CD14-positive monocyte (primary cell): ENCODE measurements around the gene C12orf75. TPM values are rescaled to one million over a fixed set of nuclear protein-coding genes. Genes with fewer than 3 reads are reported as not detected.
"Not testable (repeated sequence)": the region's sequence is repeated elsewhere in the genome, so short reads cannot be mapped to it uniquely, and the experiment has no call there.

Experiments
- DNase-seq, 3 donors: peaks; one replicate each; pipeline ENCODE4 v3.0.0-alpha.2; 2011 to 2022
- H2AFZ ChIP-seq: 2 replicates; pipeline ENCODE4 v1.6.0; 2012; ENCODE audit warnings: mild to moderate bottlenecking, low read depth, low read length, inconsistent platforms; ENCODE audit not compliant: insufficient read depth, poor library complexity, severe bottlenecking
- H3K27ac ChIP-seq, 2 donors: 1 replicate in 1 of 2; 2 replicates in 1 of 2; pipeline ENCODE4 v1.5.1; 2012 to 2013; ENCODE audit warnings: low read length in 2 of 2, control low read depth in 1 of 2, inconsistent platforms in 1 of 2, low read depth in 1 of 2, mild to moderate bottlenecking in 1 of 2
- H3K27me3 ChIP-seq, 2 donors: one replicate each; pipeline versions ENCODE4 v1.6.0 to v1.6.1; 2011 to 2013; ENCODE audit warnings: low read length in 2 of 2; ENCODE audit not compliant: control insufficient read depth in 2 of 2, insufficient read depth in 2 of 2
- H3K36me3 ChIP-seq, 2 donors: replicated peaks in 1 of 2; 1 replicate in 1 of 2; 2 replicates in 1 of 2; pipeline versions ENCODE4 v1.5.1 to v1.6.1; 2012 to 2013; ENCODE audit warnings: low read length in 2 of 2, control low read depth in 1 of 2, inconsistent platforms in 1 of 2, mild to moderate bottlenecking in 1 of 2; ENCODE audit not compliant: insufficient read depth in 2 of 2, control insufficient read depth in 1 of 2
- H3K4me1 ChIP-seq, 2 donors: 1 replicate in 1 of 2; 2 replicates in 1 of 2; pipeline versions ENCODE4 v1.5.1 to v1.6.1; 2012 to 2013; ENCODE audit warnings: low read length in 2 of 2, control low read depth in 1 of 2, inconsistent platforms in 1 of 2, mild to moderate bottlenecking in 1 of 2, moderate library complexity in 1 of 2; ENCODE audit not compliant: insufficient read depth in 2 of 2, control insufficient read depth in 1 of 2
- H3K4me2 ChIP-seq: replicated peaks from 2 replicates; pipeline ENCODE3; 2012; ENCODE audit warnings: low read length, moderate library complexity, mild to moderate bottlenecking; ENCODE audit not compliant: poor library complexity, severe bottlenecking; ENCODE audit errors: extremely low read depth
- H3K4me3 ChIP-seq, 3 experiments: fragments of 200-600 bp in 1 of 3; sonication (generic) in 1 of 3; replicated peaks in 1 of 3; 1 replicate in 2 of 3; 2 replicates in 1 of 3; pipeline ENCODE4 v1.5.1; 2011 to 2013; ENCODE audit warnings: low read length in 3 of 3, mild to moderate bottlenecking in 3 of 3, control low read depth in 2 of 3, low read depth in 2 of 3, inconsistent platforms in 1 of 3, moderate library complexity in 1 of 3
- H3K79me2 ChIP-seq: 2 replicates; pipeline ENCODE4 v1.6.0; 2012; ENCODE audit warnings: mild to moderate bottlenecking, control low read depth, inconsistent platforms, low read length, moderate library complexity; ENCODE audit not compliant: insufficient read depth
- H3K9ac ChIP-seq: 2 replicates; pipeline ENCODE4 v1.6.0; 2017; ENCODE audit warnings: low read length, mild to moderate bottlenecking; ENCODE audit not compliant: insufficient read depth, poor library complexity, severe bottlenecking
- H3K9me3 ChIP-seq, 2 donors: replicated peaks in 1 of 2; 1 replicate in 1 of 2; 2 replicates in 1 of 2; pipeline versions ENCODE4 v1.5.1 to v1.6.1; 2012 to 2013; ENCODE audit warnings: low read length in 2 of 2, control low read depth in 1 of 2; ENCODE audit not compliant: control insufficient read depth in 1 of 2, insufficient read depth in 1 of 2
- H4K20me1 ChIP-seq: 2 replicates; pipeline ENCODE4 v1.6.0; 2012; ENCODE audit warnings: mild to moderate bottlenecking, low read length, control low read depth, moderate library complexity; ENCODE audit not compliant: insufficient read depth
- H3K27ac Mint-ChIP-seq, 7 donors: one replicate each; pipeline ENCODE4 v1.8.0; 2020; ENCODE audit warnings: mild to moderate bottlenecking in 7 of 7, mixed read lengths in 7 of 7, moderate library complexity in 6 of 7, inconsistent platforms in 2 of 7
- H3K27me3 Mint-ChIP-seq, 3 donors: one replicate each; pipeline ENCODE4 v1.8.0; 2021 to 2022; ENCODE audit warnings: low read depth in 3 of 3, mild to moderate bottlenecking in 3 of 3, mixed read lengths in 3 of 3, moderate library complexity in 3 of 3, inconsistent platforms in 1 of 3
- H3K36me3 Mint-ChIP-seq, 2 donors: one replicate each; pipeline ENCODE4 v1.8.0; 2020; ENCODE audit warnings: mixed read lengths in 2 of 2, inconsistent platforms in 1 of 2, mild to moderate bottlenecking in 1 of 2
- H3K4me1 Mint-ChIP-seq: one replicate; pipeline ENCODE4 v1.8.0; 2020; ENCODE audit warnings: mild to moderate bottlenecking, mixed read lengths
- H3K4me3 Mint-ChIP-seq, 2 donors: one replicate each; pipeline ENCODE4 v1.8.0; 2020; ENCODE audit warnings: mild to moderate bottlenecking in 2 of 2, mixed read lengths in 2 of 2, moderate library complexity in 1 of 2
- H3K9me3 Mint-ChIP-seq, 7 donors: one replicate each; pipeline ENCODE4 v1.8.0; 2020 to 2022; ENCODE audit warnings: mixed read lengths in 7 of 7, mild to moderate bottlenecking in 6 of 7, moderate library complexity in 6 of 7, inconsistent platforms in 2 of 7
- WGBS: methylation state at CpG from one replicate; pipeline ENCODE4 v1.1.5; 2013; ENCODE audit warnings: missing lambda C conversion rate; ENCODE audit not compliant: insufficient coverage; 5-methylcytosine and 5-hydroxymethylcytosine counted together
- intact Hi-C, 2 donors: fragments of 100-400 bp; cut with micrococcal nuclease; formaldehyde crosslinking; loops; one replicate each; pipeline versions ENCODE4 v1.15.0 to v1.15.1; 2023
- polyA plus RNA-seq, 3 donors: library from polyadenylated mRNA; depleted of rRNA in 1 of 3; unstranded in 2 of 3; stranded (reverse) in 1 of 3; fragments of 300-500 nt in 2 of 3; fragments of >200 nt in 1 of 3; fragmentation: Illumina TruSeq in 2 of 3; gene quantifications; 1 replicate in 2 of 3; 2 replicates in 1 of 3; pipeline ENCODE4 v1.2.3, GENCODE V29; 2012 to 2021

The C12orf75 gene
- polyA plus RNA-seq, 3 donors = 0.45 to 0.73 (median 0.73) TPM

DNA sequence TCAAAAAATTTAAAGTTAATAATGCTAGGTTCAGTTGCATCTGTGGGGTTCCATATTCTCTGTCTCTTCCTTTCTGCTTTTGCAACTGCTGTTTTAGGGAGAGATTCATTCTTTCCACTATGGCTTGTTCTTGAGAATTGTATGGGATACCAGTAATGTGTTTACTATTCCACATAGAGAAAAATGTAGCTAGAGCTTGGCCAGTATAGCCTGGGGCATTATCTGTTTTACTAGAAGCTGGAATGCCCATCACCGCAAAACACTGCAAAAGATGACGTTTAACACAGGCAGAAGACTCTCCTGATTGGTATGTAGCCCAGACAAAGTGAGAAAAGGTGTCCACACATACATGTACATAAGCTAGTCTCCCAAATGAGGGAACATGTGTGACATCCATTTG lies 25.9 kb upstream of the C12orf75 start:
- H3K27ac ChIP-seq, H3K4me2 ChIP-seq, H3K27ac Mint-ChIP-seq, H3K4me3 ChIP-seq, H3K4me1 Mint-ChIP-seq, H3K4me1 ChIP-seq, H2AFZ ChIP-seq, H3K36me3 Mint-ChIP-seq, H3K9ac ChIP-seq, DNase-seq, H3K27me3 Mint-ChIP-seq, intact Hi-C loops, H3K4me3 Mint-ChIP-seq, H3K36me3 ChIP-seq, H3K27me3 ChIP-seq, H4K20me1 ChIP-seq, H3K79me2 ChIP-seq: not testable (repeated sequence)
- peaks cover 0 to 17% of the 10 kb centered on the region in 2 donors for H3K9me3 ChIP-seq
- peaks cover 18 to 31% (median 22%) of the 10 kb centered on the region in 7 donors for H3K9me3 Mint-ChIP-seq
- WGBS = no CpG with 5 or more reads among the region's 2 CpGs

GRCh38 chr12:105307601-105308314 lies 22.7 kb upstream of the C12orf75 start:
- peaks cover 6 to 17% (median 13%) of the 10 kb centered on the region in 7 donors for H3K9me3 Mint-ChIP-seq
- H4K20me1 ChIP-seq, H3K9me3 ChIP-seq, H3K36me3 Mint-ChIP-seq, H3K4me2 ChIP-seq, H3K36me3 ChIP-seq, H3K79me2 ChIP-seq, H3K27me3 ChIP-seq, H3K27ac ChIP-seq, H3K4me3 ChIP-seq, H3K27ac Mint-ChIP-seq, DNase-seq, H3K27me3 Mint-ChIP-seq, H3K4me1 Mint-ChIP-seq, intact Hi-C loops, H3K9ac ChIP-seq, H2AFZ ChIP-seq, H3K4me3 Mint-ChIP-seq, H3K4me1 ChIP-seq: not testable (repeated sequence)
- 0% methylated on average over 1 of the region's 6 CpGs for WGBS

GRCh38 chr12:105308839-105309238 lies 21.7 kb upstream of the C12orf75 start:
- no CpG with 5 or more reads among the region's 4 CpGs for WGBS
- H2AFZ ChIP-seq, H3K4me1 Mint-ChIP-seq, H3K27me3 ChIP-seq, DNase-seq, H3K4me2 ChIP-seq, H3K27me3 Mint-ChIP-seq, intact Hi-C loops, H4K20me1 ChIP-seq, H3K4me1 ChIP-seq, H3K36me3 Mint-ChIP-seq, H3K9ac ChIP-seq, H3K4me3 ChIP-seq, H3K36me3 ChIP-seq, H3K79me2 ChIP-seq, H3K9me3 ChIP-seq, H3K27ac Mint-ChIP-seq, H3K4me3 Mint-ChIP-seq, H3K27ac ChIP-seq: not testable (repeated sequence)
- peaks cover 10 to 20% (median 17%) of the 10 kb centered on the region in 7 donors for H3K9me3 Mint-ChIP-seq

DNA sequence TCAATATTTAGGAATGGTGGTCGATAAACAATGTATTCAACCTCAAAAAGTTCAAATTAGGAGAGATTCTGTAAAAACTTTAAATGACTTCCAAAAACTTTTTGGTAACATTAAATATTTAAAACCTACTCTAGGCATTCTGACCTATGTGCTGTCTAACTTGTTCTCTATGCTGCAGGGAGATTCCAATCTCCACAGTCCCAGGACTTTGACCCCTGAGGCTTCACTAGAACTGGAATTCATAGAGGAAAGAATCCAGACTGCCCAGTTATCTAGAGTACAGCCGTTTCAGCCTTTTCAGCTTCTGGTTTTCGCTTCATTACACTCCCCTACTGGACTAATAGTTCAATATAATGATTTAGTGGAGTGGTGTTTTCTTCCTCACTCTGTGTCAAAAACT lies 21.1 kb upstream of the C12orf75 start:
- H3K36me3 Mint-ChIP-seq, DNase-seq, H3K27me3 ChIP-seq, H3K4me2 ChIP-seq, H3K4me1 ChIP-seq, H3K79me2 ChIP-seq, H3K27ac ChIP-seq, H3K4me3 ChIP-seq, H2AFZ ChIP-seq, H3K36me3 ChIP-seq, H3K27me3 Mint-ChIP-seq, H3K9ac ChIP-seq, intact Hi-C loops, H4K20me1 ChIP-seq, H3K4me3 Mint-ChIP-seq, H3K4me1 Mint-ChIP-seq, H3K27ac Mint-ChIP-seq: not testable (repeated sequence)
- peaks cover 9 to 13% of the 10 kb centered on the region in 2 donors for H3K9me3 ChIP-seq
- WGBS = no CpG with 5 or more reads among the region's 3 CpGs
- peaks cover 14 to 23% (median 21%) of the 10 kb centered on the region in 7 donors for H3K9me3 Mint-ChIP-seq
